IMR-90 (cell line): ENCODE measurements around the gene OR2T35.

Experiments
- BHLHE40 ChIP-seq: fragments of 150-350 bp; IDR thresholded peaks from 2 replicates; pipeline ENCODE4 v1.6.1; 2016; ENCODE audit warnings: mild to moderate bottlenecking, low read depth, low read length
- CEBPB ChIP-seq: IDR thresholded peaks from 2 replicates; pipeline ENCODE4 v1.6.1; 2012; ENCODE audit warnings: low read depth, low read length, improper control_type of control experiment
- CTCF ChIP-seq: conservative IDR thresholded peaks from 2 replicates; pipeline ENCODE4 v1.5.1; 2012; ENCODE audit warnings: mild to moderate bottlenecking, low read depth, low read length, improper control_type of control experiment
- MAFK ChIP-seq: IDR thresholded peaks from 2 replicates; pipeline ENCODE4 v1.6.1; 2012; ENCODE audit warnings: low read depth, low read length, improper control_type of control experiment
- MXI1 ChIP-seq: IDR thresholded peaks from 2 replicates; pipeline ENCODE4 v1.6.1; 2012; ENCODE audit warnings: low read depth, mild to moderate bottlenecking, low read length, moderate library complexity, borderline replicate concordance
- POLR2A ChIP-seq: IDR thresholded peaks from 2 replicates; pipeline ENCODE4 v1.6.1; 2012; ENCODE audit warnings: mild to moderate bottlenecking, low read depth, low read length
- RCOR1 ChIP-seq: IDR thresholded peaks from 2 replicates; pipeline ENCODE4 v1.6.1; 2012; ENCODE audit warnings: mild to moderate bottlenecking, low read length, improper control_type of control experiment; ENCODE audit not compliant: insufficient replicate concordance
- RFX5 ChIP-seq: IDR thresholded peaks from 2 replicates; pipeline ENCODE4 v1.8.0; 2012; ENCODE audit warnings: low read depth, mild to moderate bottlenecking, low read length, moderate library complexity
- SMC3 ChIP-seq: fragments of 150-350 bp; IDR thresholded peaks from 2 replicates; pipeline ENCODE4 v1.6.1; 2016; ENCODE audit warnings: low read depth, mild to moderate bottlenecking, antibody characterized with exemption, low read length, moderate library complexity
- TF ChIP-seq, protein P1 (sequence below): fragments of 150-350 bp; IDR thresholded peaks from 2 replicates; pipeline ENCODE4 v1.6.1; 2017; ENCODE audit warnings: mild to moderate bottlenecking, antibody characterized with exemption, low read length, low read depth
- TF ChIP-seq, protein P2 (sequence below): fragments of 150-350 bp; IDR thresholded peaks from 2 replicates; pipeline ENCODE4 v1.6.1; 2016; ENCODE audit warnings: low read depth, mild to moderate bottlenecking, low read length, moderate library complexity, borderline replicate concordance

DNA sequence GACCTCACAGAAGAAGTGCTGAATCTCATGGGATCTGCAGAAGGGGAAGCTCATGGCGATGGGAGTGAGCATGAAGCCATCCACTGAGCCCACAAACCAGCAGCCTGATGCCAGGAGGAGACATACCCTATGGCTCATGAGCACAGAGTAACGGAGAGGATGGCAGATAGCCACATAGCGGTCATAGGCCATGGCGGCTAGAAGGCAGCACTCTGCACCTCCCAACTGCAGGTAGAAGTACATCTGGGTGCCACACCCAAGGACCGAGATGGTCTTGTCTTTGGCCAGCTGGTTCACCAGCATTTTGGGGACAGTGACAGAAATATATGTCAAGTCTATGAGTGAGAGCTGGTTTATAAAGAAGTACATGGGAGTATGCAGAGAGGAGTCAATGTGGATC, 51.9 kb downstream of the OR2T35 start:
- TF ChIP-seq CTCF (no peak), MAFK (no peak), RCOR1 (no peak), BHLHE40 (no peak), POLR2A (no peak), RFX5 (no peak), MXI1 (no peak), CEBPB (no peak), SMC3 (no peak)
- TF ChIP-seq, protein P1, sequence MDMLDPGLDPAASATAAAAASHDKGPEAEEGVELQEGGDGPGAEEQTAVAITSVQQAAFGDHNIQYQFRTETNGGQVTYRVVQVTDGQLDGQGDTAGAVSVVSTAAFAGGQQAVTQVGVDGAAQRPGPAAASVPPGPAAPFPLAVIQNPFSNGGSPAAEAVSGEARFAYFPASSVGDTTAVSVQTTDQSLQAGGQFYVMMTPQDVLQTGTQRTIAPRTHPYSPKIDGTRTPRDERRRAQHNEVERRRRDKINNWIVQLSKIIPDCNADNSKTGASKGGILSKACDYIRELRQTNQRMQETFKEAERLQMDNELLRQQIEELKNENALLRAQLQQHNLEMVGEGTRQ, result no peak
- TF ChIP-seq, protein P2, sequence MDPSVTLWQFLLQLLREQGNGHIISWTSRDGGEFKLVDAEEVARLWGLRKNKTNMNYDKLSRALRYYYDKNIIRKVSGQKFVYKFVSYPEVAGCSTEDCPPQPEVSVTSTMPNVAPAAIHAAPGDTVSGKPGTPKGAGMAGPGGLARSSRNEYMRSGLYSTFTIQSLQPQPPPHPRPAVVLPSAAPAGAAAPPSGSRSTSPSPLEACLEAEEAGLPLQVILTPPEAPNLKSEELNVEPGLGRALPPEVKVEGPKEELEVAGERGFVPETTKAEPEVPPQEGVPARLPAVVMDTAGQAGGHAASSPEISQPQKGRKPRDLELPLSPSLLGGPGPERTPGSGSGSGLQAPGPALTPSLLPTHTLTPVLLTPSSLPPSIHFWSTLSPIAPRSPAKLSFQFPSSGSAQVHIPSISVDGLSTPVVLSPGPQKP, result no peak
